HG03460 (cell line): ENCODE data around the gene ACP4.
"Not testable (repeated sequence)": the region's sequence is repeated elsewhere in the genome, so short reads cannot be mapped to it uniquely, and the experiment has no call there.

ENCODE experiments used
- ATAC-seq: cut with Tn5 transposase; IDR thresholded peaks from one replicate; pipeline ENCODE4 v1.9.1; 2021; ENCODE audit not compliant: unreplicated experiment

ACP4 gene

DNA sequence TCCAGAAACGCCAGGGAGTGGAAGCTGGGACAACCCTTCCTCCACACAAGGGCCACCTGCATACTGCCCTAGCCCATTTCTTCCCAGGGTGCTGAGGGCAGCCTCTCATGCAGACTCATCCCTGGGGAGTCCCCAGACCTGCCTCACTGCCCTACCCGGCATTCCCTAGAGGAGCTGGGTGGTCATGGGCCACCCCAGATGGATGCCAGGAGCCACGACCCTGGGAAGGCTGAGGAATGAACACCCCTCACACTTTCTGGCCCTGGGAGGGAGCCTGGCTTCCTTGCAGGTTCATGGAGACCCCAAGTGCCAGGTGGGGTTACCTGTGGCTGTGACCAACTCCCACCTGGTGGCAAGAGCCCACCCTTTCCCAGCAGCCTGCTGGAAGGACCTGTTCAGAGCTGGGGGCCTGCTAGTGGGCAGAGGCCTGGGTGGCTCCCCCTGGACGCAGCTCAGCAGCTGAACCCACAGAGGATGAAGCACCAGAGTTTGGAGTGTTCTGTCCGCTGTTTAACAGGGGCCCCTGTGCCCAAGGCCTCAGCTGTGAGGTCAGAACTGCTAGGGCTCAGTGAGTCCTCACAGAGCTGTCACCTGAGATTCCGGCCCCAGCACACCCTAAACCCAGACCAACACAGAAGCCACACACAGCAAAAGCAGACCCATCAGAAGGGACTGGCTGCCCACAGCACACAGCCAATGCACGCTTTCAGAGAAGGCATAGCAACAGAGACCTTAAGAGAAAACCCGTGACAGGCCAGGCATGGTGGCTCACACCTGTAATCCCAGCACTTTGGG is 6.6 kb downstream of the ACP4 start:
- ATAC-seq = no peak

DNA sequence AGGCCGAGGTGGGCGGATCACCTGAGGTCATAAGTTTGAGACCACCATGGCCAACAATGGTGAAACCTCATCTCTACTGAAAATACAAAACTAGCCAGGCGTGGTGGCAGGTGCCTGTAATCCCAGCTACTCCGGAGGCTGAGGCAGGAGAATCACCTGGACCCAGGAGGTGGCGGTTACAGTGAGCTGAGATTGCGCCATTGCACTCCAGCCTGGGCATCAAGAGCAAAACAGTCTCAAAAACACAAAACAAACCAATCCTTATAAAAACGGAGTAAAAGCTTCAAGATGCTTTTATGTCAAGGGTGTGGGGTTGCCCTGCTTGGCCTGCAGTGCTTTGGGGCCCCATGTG is 7.2 kb downstream of the ACP4 start:
- no peak for ATAC-seq

DNA sequence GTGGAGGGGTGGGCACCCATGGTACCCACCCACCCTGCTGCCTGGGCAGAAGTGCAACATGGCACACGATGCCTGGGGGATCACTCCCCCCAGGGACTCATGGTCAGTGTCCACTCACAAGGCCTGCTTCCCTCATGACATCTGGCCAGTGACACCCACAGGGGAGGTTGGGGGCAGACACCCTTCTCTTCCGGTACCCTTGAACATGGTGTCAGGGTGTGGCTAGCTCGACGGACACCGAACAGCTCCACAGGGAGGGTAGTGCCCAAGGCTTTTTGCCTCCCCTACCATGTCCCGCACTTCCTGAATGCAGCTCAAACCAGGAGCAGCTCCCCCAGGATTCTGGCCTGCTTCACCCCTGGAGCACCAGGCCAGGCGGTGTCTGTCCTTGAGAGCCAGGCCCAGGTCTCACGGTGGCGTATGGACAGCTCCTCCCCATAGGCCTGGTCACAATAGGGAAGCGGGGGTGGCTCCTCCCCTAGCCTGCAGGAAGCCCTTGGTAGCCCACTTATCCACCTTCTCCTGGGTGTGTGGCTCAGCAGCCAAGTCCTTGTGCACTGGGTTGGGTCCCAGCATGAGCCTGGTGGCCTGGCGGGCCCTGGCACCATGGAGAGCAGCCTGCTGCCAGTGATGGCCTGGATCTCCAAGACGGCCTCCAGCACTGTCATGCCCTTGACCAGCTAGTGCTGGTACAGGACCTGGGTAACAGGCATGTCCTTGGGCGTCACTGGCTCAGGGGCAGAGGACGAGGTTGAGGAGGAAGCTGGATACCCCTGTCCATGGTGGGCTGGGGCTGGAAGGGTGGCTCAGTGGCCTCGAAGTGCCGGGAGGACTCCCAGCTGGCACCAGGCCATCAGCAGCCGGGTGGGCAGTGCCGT is 7.8 kb downstream of the ACP4 start:
- ATAC-seq = no peak

DNA sequence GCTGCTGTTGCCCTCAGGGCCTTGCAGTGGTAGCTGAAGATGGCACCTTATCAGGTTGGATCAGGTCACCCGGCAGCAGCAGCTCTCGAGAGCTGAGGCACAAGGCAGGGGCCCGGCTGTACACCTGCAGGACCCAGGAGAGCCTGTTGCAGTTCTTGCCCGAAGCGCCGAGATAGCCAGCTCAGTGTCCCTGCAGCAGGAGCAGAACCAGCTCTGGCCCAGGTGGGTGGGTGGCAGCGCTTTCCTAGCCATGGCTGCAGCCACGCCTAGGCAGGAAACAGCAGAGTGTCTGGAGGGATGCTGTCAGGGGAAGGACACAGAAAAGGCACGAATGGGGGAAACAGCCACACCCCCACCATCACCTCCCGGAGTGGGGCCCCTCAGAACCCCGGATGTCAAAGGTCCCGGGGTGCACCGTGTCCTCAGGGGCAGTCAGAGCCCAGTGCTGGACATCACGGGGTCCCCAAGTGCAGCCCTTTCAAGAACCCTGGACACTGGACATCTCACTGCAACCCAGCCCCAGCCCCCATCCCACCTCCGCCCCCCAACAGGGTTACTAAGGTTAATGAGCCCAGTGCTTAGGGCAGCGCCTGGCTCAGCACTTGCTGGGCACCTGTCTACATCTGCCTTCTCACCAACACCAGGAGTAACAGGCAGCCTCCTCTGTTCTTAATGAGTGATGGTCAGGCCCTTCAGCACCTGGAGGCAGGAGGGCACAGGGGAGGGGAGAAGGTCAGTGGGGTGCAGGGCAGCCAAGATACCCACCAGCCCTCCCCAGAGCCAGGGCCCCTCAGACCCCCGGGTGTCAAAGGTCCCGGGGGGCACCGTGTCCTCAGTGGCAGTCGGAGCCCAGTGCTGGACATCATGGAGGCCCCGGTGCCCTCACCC is 8.7 kb downstream of the ACP4 start:
- no peak for ATAC-seq

DNA sequence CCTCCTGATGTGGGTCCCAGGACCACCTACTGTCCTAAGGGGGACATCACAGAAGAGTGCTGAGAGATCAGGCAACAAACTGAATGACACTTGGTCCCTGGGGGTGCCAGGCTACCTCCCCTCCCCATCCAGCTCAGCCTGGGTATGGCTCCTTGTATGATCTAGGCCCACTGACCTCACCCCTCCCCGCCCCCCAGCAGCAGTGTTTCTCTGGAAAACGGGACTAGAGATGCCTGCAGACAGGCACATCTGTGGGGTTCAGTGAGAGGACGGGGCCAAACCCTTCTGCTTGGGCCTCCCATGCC is 9.3 kb downstream of the ACP4 start:
- ATAC-seq = no peak

DNA sequence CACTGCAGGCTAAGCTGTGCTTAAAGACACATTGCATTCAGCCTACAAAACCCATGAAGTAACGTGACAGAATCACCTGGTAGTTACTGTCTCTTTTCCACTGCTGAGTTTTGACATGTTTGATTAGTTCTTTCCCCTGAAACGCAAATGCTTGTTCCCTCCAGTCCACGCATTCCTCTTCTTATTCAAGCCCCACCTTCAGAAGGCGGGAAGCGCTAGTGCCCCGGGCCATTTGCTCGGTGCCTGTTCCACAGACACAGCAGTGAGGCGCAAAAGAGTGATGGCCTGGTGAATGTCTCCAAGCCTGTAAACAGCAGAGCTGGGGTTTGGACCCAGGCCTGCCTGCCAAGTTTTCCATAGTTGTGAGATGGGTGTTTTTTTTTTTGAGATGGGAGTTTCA is 10.9 kb downstream of the ACP4 start:
- no peak for ATAC-seq

DNA sequence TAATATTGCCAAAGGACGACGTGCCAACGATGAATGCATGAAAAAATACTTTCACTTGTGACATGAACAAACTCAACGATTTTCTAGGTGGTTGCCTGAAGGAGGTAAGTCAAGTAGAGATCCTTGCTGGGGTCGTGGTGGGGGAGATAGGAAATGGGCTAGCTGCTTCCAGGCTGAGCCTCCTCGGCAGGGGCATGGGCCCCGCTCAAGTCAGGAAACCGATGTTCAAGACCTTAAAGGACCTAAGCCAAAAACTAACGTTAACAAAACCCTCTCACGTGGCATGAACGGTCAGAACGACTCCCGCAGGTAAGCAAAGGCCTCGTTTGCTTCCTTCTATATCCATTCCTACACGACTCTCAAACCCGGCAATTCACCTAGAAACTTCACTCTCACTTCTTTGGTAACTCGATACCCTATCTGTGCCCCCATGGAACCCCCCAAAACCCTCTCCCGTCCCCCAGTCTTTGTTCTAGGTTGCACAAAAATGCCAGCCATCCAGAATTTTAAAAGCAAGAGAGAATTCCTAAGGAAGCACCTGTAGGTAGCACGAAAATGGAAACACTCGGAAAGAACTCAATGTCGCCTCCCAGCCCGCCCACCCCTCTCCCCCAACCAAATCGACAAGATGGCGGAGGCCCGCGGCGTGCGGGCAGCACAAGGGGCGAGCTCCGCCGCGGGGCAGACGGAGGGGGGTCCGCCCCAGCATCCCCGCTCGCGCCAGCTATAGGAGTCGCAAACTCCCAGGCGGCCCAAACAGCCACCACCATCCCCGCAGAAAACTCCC is 13.6 kb downstream of the ACP4 start:
- ATAC-seq = no peak

DNA sequence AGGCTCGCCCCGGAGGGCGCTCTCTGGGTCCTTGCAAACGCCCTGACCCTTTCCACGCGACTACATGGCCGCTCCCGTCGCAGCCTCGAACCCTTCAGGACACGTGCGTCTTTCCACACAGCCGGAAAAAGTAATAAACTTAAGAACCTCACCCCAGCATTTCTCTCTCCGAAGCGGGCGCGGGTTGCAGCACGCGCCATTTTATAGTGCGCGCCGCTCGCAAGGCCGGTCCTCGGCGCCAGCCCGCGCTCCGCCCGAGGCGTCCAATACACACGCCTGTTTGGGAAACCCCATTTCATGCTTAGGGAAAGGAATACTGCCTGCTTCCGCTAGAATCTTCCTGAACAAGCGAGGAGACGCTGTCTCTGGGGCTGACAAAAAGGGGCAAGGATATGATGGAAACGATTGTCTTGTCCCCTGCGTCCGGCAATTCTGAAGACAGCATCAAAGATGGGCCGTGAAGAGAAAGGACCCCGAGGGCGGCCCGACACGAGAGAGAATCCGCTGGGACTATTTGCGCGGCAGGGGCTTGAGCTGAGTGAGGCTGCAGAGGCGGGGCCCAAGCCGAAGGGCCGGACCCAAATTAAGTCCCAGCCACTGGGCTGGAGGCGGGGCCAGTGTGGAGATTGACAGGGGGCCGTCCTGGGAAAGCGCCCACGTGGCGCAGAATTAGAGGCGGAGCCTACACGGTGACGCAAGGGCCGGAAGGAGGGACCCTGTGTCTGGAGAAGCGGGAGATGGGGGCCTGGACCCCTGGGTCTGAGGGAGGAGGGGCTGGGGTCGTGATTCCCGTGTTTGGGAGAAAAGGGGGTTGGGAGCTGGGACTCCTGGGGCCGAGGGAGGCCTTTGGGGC is 14.4 kb downstream of the ACP4 start:
- ATAC-seq = peak; percentile 93

DNA sequence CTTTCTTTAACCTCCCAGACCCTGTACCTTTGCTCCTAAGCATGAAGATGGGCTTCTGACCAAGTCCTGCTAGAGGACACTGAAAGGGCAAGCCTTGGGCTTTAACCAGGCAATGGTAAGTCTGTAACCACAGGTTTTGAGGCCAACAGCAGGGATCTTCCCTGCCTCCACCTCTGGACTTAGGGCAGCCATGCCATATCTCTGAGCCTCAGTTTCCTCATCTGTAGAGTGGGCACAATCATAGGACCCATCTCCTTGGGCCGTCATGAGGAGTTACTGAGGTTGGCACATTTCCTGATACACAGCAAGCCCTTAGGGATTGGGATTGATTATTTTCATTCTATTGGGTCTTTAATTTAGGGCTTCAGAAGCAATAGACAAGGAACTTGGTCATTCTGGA is 18.6 kb downstream of the ACP4 start:
- no peak for ATAC-seq

DNA sequence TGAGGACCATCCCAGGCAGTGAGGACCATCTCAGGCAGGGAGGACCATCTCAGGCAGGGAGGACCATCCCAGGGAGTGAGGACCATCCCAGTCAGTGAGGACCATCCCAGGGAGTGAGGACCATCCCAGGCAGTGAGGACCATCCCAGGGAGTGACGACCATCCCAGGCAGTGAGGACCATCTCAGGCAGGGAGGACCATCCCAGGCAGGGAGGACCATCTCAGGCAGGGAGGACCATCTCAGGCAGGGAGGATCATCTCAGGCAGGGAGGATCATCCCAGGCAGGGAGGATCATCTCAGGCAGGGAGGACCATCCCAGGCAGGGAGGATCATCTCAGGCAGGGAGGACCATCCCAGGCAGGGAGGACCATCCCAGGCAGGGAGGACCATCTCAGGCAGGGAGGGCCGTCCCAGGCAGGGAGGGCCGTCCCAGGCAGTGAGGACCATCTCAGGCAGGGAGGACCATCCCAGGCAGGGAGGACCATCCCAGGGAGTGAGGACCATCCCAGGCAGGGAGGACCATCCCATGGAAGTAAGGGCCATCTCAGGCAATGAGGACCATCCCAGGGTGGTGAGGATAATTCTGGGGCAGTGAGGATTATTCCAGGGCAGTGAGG is 21.5 kb downstream of the ACP4 start:
- ATAC-seq = not testable (repeated sequence)

DNA sequence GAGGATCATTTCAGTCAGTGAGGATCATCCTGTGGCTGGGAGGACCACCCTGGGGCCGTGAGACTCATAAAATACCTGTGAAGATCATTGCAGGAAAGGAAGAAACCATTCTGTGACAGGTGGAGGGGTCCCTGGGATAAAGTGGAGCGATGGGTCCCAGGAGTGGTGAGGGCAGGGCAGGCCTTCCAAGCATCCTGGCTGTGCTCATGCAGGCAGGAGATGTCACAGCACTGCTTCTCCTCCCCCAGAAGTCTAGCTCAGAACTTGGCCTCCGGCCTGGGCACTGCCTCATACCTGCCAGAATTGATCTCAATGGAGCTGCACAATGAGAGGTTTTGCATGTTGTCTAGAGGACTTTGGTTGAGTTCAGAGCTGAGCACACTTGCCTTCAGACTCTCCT is 22.3 kb downstream of the ACP4 start:
- ATAC-seq = no peak

DNA sequence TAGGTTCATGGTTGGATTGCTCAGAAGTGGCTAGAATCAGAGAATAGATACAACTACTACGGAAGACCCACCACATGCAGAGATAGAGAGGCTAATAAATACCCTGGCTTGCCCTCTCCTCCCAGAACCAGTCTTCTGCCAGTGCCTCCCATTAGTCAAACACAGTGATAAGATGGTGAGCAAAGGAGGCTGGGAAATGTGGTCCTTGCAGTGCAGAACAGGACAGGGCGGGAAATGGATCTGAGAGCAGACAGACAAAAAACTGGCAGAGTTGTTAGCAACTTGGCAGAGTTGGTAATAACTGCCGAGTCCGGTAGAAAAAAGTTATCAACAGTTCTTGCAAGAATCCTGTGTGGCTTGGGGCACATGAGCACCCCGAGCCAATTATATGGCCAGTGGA is 24.7 kb downstream of the ACP4 start:
- no peak for ATAC-seq

DNA sequence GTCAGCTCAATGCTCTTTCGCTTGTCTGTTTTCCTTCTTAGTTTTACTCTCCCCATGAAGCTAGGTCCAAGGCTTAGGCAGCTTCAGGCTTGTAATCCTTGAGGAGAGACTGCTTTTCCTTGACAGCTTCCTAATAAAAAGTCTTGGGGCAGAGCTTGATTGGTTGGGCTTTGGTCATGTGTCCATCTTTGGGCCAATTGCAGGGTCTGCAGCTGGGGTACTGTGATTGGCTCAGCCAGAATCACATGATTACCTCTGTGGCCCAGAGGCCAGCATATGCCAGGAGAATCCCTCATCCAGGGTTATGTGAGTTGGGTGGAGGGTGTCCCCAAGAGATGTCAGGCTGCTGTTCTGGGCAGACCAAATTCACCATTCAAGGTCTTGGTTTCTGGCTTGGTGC is 25.2 kb downstream of the ACP4 start:
- no peak for ATAC-seq

DNA sequence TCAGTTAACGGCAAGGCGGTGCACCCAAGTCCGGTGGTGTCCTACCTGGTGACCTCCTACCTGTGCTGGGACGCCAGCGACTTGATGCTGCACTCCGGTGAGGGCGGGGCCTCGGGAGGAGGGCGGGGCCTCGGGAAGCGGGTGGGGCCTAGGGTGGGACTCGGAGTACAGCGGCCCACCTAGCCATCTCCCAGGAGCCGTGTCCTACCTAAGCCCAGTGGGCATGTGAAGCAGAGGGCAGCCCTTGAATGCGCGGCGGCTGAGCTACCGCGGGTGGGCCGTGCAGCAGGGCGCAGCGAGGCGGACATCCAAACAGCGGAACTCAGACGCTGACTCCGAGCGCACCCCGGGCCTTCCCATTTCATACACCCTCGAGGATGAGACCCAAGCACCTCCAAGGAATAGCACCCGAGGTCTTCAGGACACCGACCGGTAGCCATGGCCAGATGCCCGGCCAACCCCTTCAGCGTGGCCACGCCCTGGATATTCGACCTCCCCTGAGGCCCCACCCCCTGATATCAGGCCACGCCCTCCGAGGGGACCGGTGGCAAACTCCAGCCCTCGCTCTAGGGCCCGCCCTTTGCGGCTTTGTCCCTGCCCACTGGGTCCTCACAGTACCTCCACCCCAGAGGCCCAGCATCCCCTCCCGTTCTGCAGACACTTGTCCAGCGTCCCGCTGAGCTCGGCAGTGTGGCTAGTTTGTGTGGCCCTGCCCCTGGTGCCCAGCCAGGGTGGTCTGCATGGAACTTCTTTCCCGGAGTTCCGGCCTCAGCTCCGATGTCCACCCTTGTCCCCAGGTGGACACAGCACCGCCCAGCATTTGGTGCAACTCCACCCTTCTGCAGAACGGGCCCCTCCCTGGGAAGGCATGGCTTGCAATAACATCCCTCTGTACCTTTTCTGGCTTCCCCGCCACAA is 28.0 kb downstream of the ACP4 start:
- peak; percentile 58 for ATAC-seq

DNA sequence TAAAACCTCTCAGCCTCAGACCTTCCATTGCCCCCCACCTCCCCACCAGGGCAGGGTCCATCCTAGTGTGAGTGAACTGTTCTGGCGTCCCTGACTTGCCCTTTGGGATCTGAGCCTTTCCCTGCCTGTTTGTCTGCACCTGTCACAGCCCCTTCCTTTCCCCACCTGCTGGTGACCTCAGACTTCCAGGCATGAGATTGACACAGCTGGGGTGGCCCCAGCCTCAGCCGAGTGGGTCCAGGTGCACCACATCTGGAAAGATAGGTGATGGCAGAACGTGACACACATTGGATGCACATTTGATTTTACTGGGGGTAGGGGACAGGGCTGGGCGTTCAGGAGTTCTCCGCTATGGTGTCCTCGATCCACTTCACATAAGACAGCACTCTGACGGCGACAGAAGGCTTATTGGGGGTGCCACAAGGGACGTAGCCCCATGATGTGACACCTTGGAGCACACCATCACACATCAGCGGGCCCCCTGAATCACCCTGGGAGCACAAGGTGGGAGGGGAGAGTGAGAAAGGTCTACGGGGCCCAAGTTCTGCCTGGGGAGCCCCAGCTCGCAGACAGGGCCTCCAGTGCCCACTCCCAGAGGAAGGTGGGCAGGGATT is 28.8 kb downstream of the ACP4 start:
- ATAC-seq = no peak

DNA sequence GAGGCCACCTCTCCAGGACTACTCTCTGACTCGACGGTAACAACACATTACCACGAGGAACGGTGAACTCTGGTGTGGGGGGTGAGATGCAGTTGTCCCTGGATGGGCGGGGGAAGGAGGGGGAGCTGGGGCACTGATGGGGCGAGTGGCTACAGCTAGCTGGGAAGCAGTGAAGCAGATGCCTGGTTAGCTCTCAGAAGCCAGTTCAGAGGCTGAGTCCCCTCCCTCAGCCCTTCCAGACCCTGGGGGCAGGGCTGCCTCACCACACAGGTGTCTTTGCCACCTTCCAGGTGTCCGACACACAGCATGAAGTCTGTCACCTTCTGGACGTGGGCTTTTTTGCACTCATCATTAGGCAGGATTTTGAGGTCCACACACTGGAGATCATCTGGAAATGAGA is 29.4 kb downstream of the ACP4 start:
- no peak for ATAC-seq

DNA sequence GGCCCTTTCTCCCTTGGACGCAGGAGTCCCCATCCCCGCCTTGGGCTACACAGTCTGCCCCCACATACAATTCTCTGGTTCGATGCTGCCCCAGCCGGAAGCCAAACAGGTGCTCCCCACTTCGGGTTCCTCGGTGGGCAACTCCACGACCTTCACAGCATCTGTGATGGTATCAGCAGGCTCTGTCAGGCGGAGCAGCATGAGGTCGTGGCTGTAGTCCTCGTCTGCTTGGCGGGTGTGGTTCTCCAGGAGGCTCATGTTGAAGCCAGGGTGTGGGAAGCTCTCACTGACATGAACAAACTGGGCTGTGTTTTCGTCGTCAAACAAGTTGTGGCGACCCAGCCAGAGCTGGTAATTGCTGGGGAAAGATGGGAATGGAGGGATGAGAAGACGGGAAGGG is 29.9 kb downstream of the ACP4 start:
- ATAC-seq = no peak
